GM08714 (cell line): Measurements from ENCODE around the gene CTNND2.

Experiments
- H3K4me3 ChIP-seq: fragments of 200-500 bp; sonication (Bioruptor generic); 2 replicates; pipeline ENCODE4 v1.5.1; 2014; ENCODE audit warnings: mild to moderate bottlenecking, low read length, inconsistent platforms
- ZNF274 ChIP-seq: IDR thresholded peaks from 2 replicates; pipeline ENCODE4 v1.6.1; 2012; ENCODE audit warnings: mild to moderate bottlenecking, low read depth, low read length

Gene CTNND2

GRCh38 chr5:11502783-11503182, 401.5 kb downstream of the CTNND2 start:
- TF ChIP-seq ZNF274 = no peak
- no peak overlapping the region for H3K4me3 ChIP-seq

- no peak overlapping the region for H3K4me3 ChIP-seq
- no peak for TF ChIP-seq ZNF274
Observed at GRCh38 chr5:11497651-11498050, 406.6 kb downstream of the CTNND2 start.

- H3K4me3 ChIP-seq = no peak overlapping the region
- no peak for TF ChIP-seq ZNF274
Observed at GRCh38 chr5:11496137-11496719, 408.0 kb downstream of the CTNND2 start.

- no peak overlapping the region for H3K4me3 ChIP-seq
- no peak for TF ChIP-seq ZNF274
Observed at GRCh38 chr5:11494340-11494739, 409.9 kb downstream of the CTNND2 start.

GRCh38 chr5:11491404-11492075, 412.7 kb downstream of the CTNND2 start:
- no peak overlapping the region for H3K4me3 ChIP-seq
- no peak for TF ChIP-seq ZNF274

GRCh38 chr5:11483630-11484029, 420.6 kb downstream of the CTNND2 start:
- H3K4me3 ChIP-seq = no peak overlapping the region
- TF ChIP-seq ZNF274 = no peak

GRCh38 chr5:11482011-11482410, 422.2 kb downstream of the CTNND2 start:
- H3K4me3 ChIP-seq = no peak overlapping the region
- TF ChIP-seq ZNF274 = no peak

- TF ChIP-seq ZNF274 = no peak
- H3K4me3 ChIP-seq = no peak overlapping the region
Observed at GRCh38 chr5:11477786-11478185, 426.5 kb downstream of the CTNND2 start.

- no peak for TF ChIP-seq ZNF274
- H3K4me3 ChIP-seq = no peak overlapping the region
Observed at GRCh38 chr5:11476866-11477265, 427.4 kb downstream of the CTNND2 start.

GRCh38 chr5:11468334-11469039, 435.8 kb downstream of the CTNND2 start:
- no peak overlapping the region for H3K4me3 ChIP-seq
- TF ChIP-seq ZNF274 = no peak

- no peak for TF ChIP-seq ZNF274
Observed at GRCh38 chr5:11467588-11467987, 436.7 kb downstream of the CTNND2 start.

GRCh38 chr5:11459716-11460115, 444.5 kb downstream of the CTNND2 start:
- H3K4me3 ChIP-seq = no peak overlapping the region
- TF ChIP-seq ZNF274 = no peak

More at GRCh38 chr5:11467588-11467987, 436.7 kb downstream of the CTNND2 start:
- no peak overlapping the region for H3K4me3 ChIP-seq

- TF ChIP-seq ZNF274 = no peak
- H3K4me3 ChIP-seq = no peak overlapping the region
Observed at GRCh38 chr5:11455505-11455904, 448.7 kb downstream of the CTNND2 start.

- no peak overlapping the region for H3K4me3 ChIP-seq
- no peak for TF ChIP-seq ZNF274
Observed at GRCh38 chr5:11452852-11453251, 451.4 kb downstream of the CTNND2 start.

GRCh38 chr5:11449966-11450365, 454.3 kb downstream of the CTNND2 start:
- H3K4me3 ChIP-seq = no peak overlapping the region
- no peak for TF ChIP-seq ZNF274
